Endothelial cell of umbilical vein (primary cell): ENCODE measurements around the gene TCF21. TPM values are rescaled to one million over a fixed set of nuclear protein-coding genes. Genes with fewer than 3 reads are reported as not detected.

ENCODE experiments used
- BruUV-seq: library from RNA; stranded (reverse); fragments of 400-500 nt; replicated peaks from 2 replicates; lab custom pipeline; 2021; lab: Mats Ljungman, UMichigan
- CTCF ChIA-PET: fragments of 300-600, 350-600 bp; sonication (Branson Sonifier 250); formaldehyde crosslinking; loops from one replicate; lab custom pipeline; 2021; ENCODE audit warnings: antibody characterized with exemption, inconsistent platforms; lab: Charles Lee
- POLR2A ChIA-PET: fragments of 300-600, 350-600 bp; sonication (Branson Sonifier 250); formaldehyde crosslinking; loops from one replicate; lab custom pipeline; 2021; ENCODE audit warnings: antibody characterized with exemption, inconsistent platforms; lab: Charles Lee
- DNase-seq: peaks from one replicate; pipeline ENCODE4 v3.0.0-alpha.2; 2011; ENCODE audit warnings: low read depth, low spot score
- FAIRE-seq: peaks from 2 replicates; lab custom pipeline; 2011; peaks lifted over from hg19 to GRCh38; lab: Jason Lieb, UNC
- H2AFZ ChIP-seq: 2 replicates; pipeline ENCODE4 v1.6.0; 2012; ENCODE audit warnings: low read depth, low read length, control low read depth, inconsistent platforms
- H3K27ac ChIP-seq: 2 replicates; pipeline ENCODE4 v1.5.1; 2011; ENCODE audit warnings: low read depth, mild to moderate bottlenecking, control low read depth, low read length, moderate library complexity; ENCODE audit not compliant: insufficient read depth
- H3K27me3 ChIP-seq, 2 experiments: 2 replicates each; pipeline versions ENCODE4 v1.6.0 to v1.6.1; 2011; ENCODE audit warnings: low read length in 2 of 2, mixed read lengths in 1 of 2; ENCODE audit not compliant: control insufficient read depth in 2 of 2, insufficient read depth in 2 of 2
- H3K36me3 ChIP-seq, 2 experiments: 2 replicates in 1 of 2; 3 replicates in 1 of 2; pipeline ENCODE4 v1.5.1; 2011; ENCODE audit warnings: low read length in 2 of 2, mild to moderate bottlenecking in 1 of 2, moderate library complexity in 1 of 2; ENCODE audit not compliant: control insufficient read depth in 2 of 2, insufficient read depth in 2 of 2; ENCODE audit errors: extremely low read depth in 1 of 2
- H3K4me1 ChIP-seq: 3 replicates; pipeline ENCODE4 v1.5.1; 2011; ENCODE audit warnings: mild to moderate bottlenecking, low read length; ENCODE audit not compliant: control insufficient read depth, insufficient read depth; ENCODE audit errors: extremely low read depth
- H3K4me2 ChIP-seq: 2 replicates; pipeline ENCODE4 v1.6.1; 2011; ENCODE audit warnings: low read length, control low read depth, mixed read lengths; ENCODE audit not compliant: insufficient read depth
- H3K4me3 ChIP-seq, 3 experiments: fragments of 200-600 bp in 1 of 3; sonication (generic), shearing (Covaris generic) in 1 of 3; replicated peaks in 1 of 3; 2 replicates each; pipeline ENCODE4 v1.5.1; 2011 to 2016; ENCODE audit warnings: control low read depth in 3 of 3, low read length in 3 of 3, mild to moderate bottlenecking in 2 of 3, inconsistent platforms in 1 of 3, low read depth in 1 of 3, moderate library complexity in 1 of 3; ENCODE audit not compliant: insufficient read depth in 1 of 3
- H3K79me2 ChIP-seq: 2 replicates; pipeline ENCODE4 v1.6.0; 2012; ENCODE audit warnings: low read length, inconsistent platforms; ENCODE audit not compliant: control insufficient read depth, insufficient read depth
- H3K9ac ChIP-seq: replicated peaks from 2 replicates; pipeline ENCODE3; 2011; ENCODE audit warnings: low read length, control low read depth; ENCODE audit not compliant: insufficient read depth; ENCODE audit errors: extremely low read depth
- H3K9me1 ChIP-seq: replicated peaks from 3 replicates; pipeline ENCODE4 v1.6.0; 2011; ENCODE audit warnings: mild to moderate bottlenecking, low read length; ENCODE audit not compliant: control insufficient read depth, insufficient read depth; ENCODE audit errors: extremely low read depth
- H3K9me3 ChIP-seq: replicated peaks from 2 replicates; pipeline ENCODE4 v1.5.1; 2012; ENCODE audit warnings: low read length, inconsistent platforms; ENCODE audit not compliant: control insufficient read depth, insufficient read depth
- H4K20me1 ChIP-seq: replicated peaks from 2 replicates; pipeline ENCODE3; 2011; ENCODE audit warnings: mild to moderate bottlenecking, low read length; ENCODE audit not compliant: control insufficient read depth, insufficient read depth; ENCODE audit errors: extremely low read depth
- CTCF ChIP-seq, 2 donors: IDR thresholded peaks; 1 replicate in 1 of 2; 2 replicates in 1 of 2; pipeline ENCODE4 v1.5.1; 2011; ENCODE audit warnings: low read length in 2 of 2, mild to moderate bottlenecking in 2 of 2, moderate library complexity in 2 of 2, control low read depth in 1 of 2, inconsistent platforms in 1 of 2, low read depth in 1 of 2; ENCODE audit not compliant: insufficient read depth in 1 of 2; ENCODE audit errors: extremely low read depth in 1 of 2
- EZH2 ChIP-seq: IDR thresholded peaks from 2 replicates; pipeline ENCODE4 v1.6.1; 2012; ENCODE audit warnings: borderline replicate concordance, low read depth, mild to moderate bottlenecking, moderate library complexity, low read length, inconsistent platforms; ENCODE audit not compliant: severe bottlenecking
- FOS ChIP-seq: IDR thresholded peaks from 2 replicates; pipeline ENCODE4 v1.6.1; 2011; ENCODE audit warnings: mild to moderate bottlenecking, low read length, moderate library complexity, borderline replicate concordance; ENCODE audit not compliant: insufficient read depth
- GATA2 ChIP-seq: IDR thresholded peaks from 2 replicates; pipeline ENCODE4 v1.7.0; 2011; ENCODE audit warnings: low read depth, mild to moderate bottlenecking, moderate library complexity, mixed read lengths, low read length; ENCODE audit not compliant: insufficient read length, insufficient read depth
- JUN ChIP-seq: IDR thresholded peaks from 2 replicates; pipeline ENCODE4 v1.6.1; 2011; ENCODE audit warnings: borderline replicate concordance, low read depth; ENCODE audit not compliant: insufficient read length, insufficient read depth
- MYC ChIP-seq: IDR thresholded peaks from one replicate; pipeline ENCODE4 v1.6.1; 2011; ENCODE audit warnings: mild to moderate bottlenecking, low read depth, low read length
- POLR2A ChIP-seq: IDR thresholded peaks from 2 replicates; pipeline ENCODE4 v1.6.1; 2012; ENCODE audit warnings: low read depth, mild to moderate bottlenecking, control low read depth, low read length
- POLR2AphosphoS5 ChIP-seq: IDR thresholded peaks from 2 replicates; pipeline ENCODE4 v1.6.1; 2012; ENCODE audit warnings: low read depth, mild to moderate bottlenecking, control low read depth, low read length, moderate library complexity; ENCODE audit not compliant: insufficient read depth
- dilution Hi-C: fragments of 300-500 bp; cut with MboI; formaldehyde crosslinking; loops from one replicate; pipeline ENCODE4 v1.15.0; 2019; ENCODE audit warnings: low sequenced_read_pairs; ENCODE audit not compliant: extremely low pct_ligation_motif_present
- intact Hi-C: fragments of 100-400 bp; cut with micrococcal nuclease; formaldehyde crosslinking; loops from one replicate; pipeline ENCODE4 v1.10.0; 2022
- polyA plus RNA-seq, 4 experiments: library from polyadenylated mRNA; depleted of rRNA in 3 of 4; stranded (reverse) in 3 of 4; unstranded in 1 of 4; fragments of >200 nt; gene quantifications; 2 replicates each; pipeline versions ENCODE4 v1.2.1 to v1.2.3, GENCODE V29; 2011 to 2012; ENCODE audit warnings: missing spikeins in 1 of 4
- total RNA-seq: library from RNA; stranded (reverse); gene quantifications from 2 replicates; pipeline ENCODE4 v1.2.3, GENCODE V29; 2021
- TF ChIP-seq, protein P1 (sequence below): IDR thresholded peaks from 2 replicates; pipeline ENCODE4 v1.6.1; 2011; ENCODE audit not compliant: insufficient read depth, insufficient read length

Gene TCF21
- total and polyA plus RNA-seq, 2 donors (not counting 3 experiments of a cell fraction or from before 2014, with no cell fraction given), result not detected

DNA sequence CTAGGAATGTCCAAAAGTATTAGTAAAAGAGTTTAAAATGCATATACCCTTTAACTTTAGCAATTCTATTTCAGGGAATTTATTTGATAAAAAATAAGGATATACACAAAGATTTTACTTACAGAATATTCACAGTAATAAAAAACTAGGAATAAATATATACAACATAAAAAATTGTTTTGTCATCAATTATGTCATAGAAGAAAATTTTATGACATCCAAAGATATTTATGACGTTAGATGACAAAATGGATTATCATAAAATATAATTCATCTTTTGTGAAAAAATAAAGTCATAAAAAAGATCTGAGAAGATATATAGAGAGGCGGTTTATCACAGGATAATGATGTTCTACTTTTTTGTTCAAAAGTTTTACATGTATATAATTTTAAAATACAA, 32.0 kb upstream of the TCF21 start:
- FAIRE-seq (no peak), DNase-seq (no peak)
- Histone ChIP-seq H4K20me1 (no peaks in the 10 kb centered on the region), H3K4me2 (no peak overlapping the region), H3K27me3 (peaks cover 35 to 43% of the 10 kb centered on the region in 2 experiments), H3K27ac (no peak overlapping the region), H3K9ac (no peak overlapping the region), H3K79me2 (no peaks in the 10 kb centered on the region), H3K4me3 (no peak overlapping the region), H3K4me1 (no peaks in the 10 kb centered on the region), H3K9me1 (no peaks in the 10 kb centered on the region), H3K36me3 (no peaks in the 10 kb centered on the region), H3K9me3 (no peaks in the 10 kb centered on the region), H2AFZ (no peak overlapping the region)
- intact Hi-C loops (no loop called here), dilution Hi-C loops (no loop called here)
- ChIA-PET POLR2A (no interaction called here), CTCF (no interaction called here)
- BruUV-seq, result no TSS peak
- TF ChIP-seq FOS (no peak), JUN (no peak), MYC (no peak), CTCF (IDR thresholded peaks at IDR 0.05; ENCODE audit: extremely low read depth in 1 of 2, insufficient read depth in 1 of 2, low read depth in 1 of 2, low read length in 2 of 2) (no peak), POLR2A (no peak), POLR2AphosphoS5 (no peak), EZH2 (no peak), GATA2 (no peak)
- TF ChIP-seq, protein P1, sequence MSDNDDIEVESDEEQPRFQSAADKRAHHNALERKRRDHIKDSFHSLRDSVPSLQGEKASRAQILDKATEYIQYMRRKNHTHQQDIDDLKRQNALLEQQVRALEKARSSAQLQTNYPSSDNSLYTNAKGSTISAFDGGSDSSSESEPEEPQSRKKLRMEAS, result no peak
